GM10266 (cell line): Measurements from ENCODE around the gene CYP11A1.

Source experiments
- DNase-seq: peaks from one replicate; pipeline ENCODE4 v3.0.0; 2012; ENCODE audit errors: extremely low spot score
- TF ChIP-seq, protein P1 (sequence below): IDR thresholded peaks from 2 replicates; pipeline ENCODE4 v1.5.1; 2012; ENCODE audit warnings: mild to moderate bottlenecking, low read depth; ENCODE audit not compliant: control insufficient read depth, insufficient read depth; ENCODE audit errors: missing control alignments

The CYP11A1 gene

DNA sequence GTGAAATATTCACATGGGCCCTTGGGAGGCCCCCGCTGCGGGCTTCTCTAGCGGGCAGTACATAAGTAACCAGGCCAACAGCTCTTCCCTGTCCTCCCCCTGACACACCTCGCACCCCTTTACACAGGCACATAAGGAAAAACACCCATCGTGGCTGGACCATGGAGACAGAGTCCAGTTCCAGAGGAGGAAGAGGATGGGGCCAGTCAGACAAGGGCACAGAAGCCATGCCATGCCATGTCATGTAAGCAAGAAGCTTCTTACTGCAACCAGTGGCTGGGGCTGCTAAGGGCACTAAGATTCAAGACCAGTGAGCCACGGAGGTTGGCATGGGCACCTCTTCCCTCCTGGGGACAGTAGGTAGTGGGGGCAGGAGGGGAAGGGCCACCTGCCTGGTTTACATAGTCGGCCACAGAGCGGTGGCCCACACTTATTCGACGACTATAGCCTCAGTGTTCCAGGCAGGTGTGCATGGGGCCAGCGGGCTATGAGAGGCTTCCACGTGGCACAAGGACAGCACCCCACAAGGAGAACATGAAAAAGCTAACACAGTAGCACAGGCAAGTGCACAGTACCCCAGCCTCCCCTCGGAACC, 5.7 kb upstream of the CYP11A1 start:
- DNase-seq, result no peak
- TF ChIP-seq, protein P1, sequence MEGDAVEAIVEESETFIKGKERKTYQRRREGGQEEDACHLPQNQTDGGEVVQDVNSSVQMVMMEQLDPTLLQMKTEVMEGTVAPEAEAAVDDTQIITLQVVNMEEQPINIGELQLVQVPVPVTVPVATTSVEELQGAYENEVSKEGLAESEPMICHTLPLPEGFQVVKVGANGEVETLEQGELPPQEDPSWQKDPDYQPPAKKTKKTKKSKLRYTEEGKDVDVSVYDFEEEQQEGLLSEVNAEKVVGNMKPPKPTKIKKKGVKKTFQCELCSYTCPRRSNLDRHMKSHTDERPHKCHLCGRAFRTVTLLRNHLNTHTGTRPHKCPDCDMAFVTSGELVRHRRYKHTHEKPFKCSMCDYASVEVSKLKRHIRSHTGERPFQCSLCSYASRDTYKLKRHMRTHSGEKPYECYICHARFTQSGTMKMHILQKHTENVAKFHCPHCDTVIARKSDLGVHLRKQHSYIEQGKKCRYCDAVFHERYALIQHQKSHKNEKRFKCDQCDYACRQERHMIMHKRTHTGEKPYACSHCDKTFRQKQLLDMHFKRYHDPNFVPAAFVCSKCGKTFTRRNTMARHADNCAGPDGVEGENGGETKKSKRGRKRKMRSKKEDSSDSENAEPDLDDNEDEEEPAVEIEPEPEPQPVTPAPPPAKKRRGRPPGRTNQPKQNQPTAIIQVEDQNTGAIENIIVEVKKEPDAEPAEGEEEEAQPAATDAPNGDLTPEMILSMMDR, result no peak

GRCh38 chr15:74370471-74370870, 3.0 kb upstream of the CYP11A1 start:
- no peak for DNase-seq
- TF ChIP-seq, protein P1, result no peak

GRCh38 chr15:74369756-74370155, 2.3 kb upstream of the CYP11A1 start:
- TF ChIP-seq, protein P1, result no peak
- DNase-seq, result no peak

- TF ChIP-seq, protein P1, result no peak
- no peak for DNase-seq
Measured at GRCh38 chr15:74369084-74369745, 1.8 kb upstream of the CYP11A1 start.

- no peak for DNase-seq
- TF ChIP-seq, protein P1, result no peak
Measured at GRCh38 chr15:74368121-74368520, 675 bp upstream of the CYP11A1 start.

DNA sequence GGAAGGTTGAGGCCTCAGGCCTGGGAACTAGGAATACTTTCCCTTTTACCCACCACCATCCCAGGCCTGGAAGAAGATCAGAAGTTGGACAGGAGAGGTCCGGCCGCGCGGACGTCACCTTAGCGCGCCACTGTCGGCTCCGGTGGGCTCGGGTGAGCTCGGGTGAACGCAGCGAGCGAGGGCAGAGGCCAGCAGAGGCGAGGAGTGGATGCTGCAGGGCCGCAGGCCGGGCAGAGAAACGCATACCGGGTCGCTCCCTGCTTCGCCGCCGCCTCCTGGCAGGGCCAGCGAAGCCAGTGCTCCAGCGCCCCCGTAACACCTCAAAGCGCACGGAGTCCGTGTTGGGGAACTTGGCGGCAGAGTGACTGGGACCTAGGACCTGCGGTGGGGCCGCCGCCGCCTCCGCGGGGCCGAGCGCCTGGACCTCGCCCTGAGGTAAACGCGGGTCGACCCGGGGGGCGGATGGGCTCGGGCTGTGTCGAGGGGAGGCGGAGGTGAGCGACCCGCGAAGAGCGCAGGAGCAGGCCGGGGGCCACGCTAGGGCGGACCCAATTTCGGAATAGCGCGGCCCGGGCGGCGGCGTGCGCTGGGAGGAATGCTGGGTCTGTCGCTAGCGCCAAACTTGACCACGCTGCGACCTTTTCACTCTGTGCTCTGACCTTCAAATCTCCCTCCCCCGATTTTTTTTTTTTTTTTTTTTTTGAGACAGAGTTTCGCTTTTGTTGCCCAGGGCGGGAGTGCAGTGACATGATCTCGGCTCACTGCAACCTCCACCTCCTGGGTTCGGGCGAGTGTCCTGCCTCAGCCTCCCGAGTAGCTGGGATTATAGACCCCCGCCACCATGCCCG, 1.6 kb downstream of the CYP11A1 start:
- TF ChIP-seq, protein P1, result peak; percentile 21

More for the DNA sequence above, 1.6 kb downstream of the CYP11A1 start:
- no peak for DNase-seq
